SK-N-SH (cell line): ENCODE data around the gene KIF25. TPM values are rescaled to one million over a fixed set of nuclear protein-coding genes. Genes with fewer than 3 reads are reported as not detected.

ENCODE experiments used
- CTCF ChIA-PET: fragments of 300-600, 350-600 bp; formaldehyde crosslinking; extraction: SDS; loops from one replicate; lab custom pipeline; 2021; lab: Yijun Ruan, JAX
- POLR2A ChIA-PET: fragments of 350-600 bp; sonication (Branson Sonifier 250); formaldehyde crosslinking; extraction: SDS; loops from one replicate; lab custom pipeline; 2020; ENCODE audit warnings: antibody characterized with exemption, inconsistent platforms; lab: Yijun Ruan, JAX
- DNase-seq: peaks from one replicate; pipeline ENCODE4 v3.0.0; 2012
- H2AFZ ChIP-seq: fragments of 200-600 bp; sonication (generic); 2 replicates; pipeline ENCODE4 v1.8.1; 2016; ENCODE audit warnings: antibody characterized with exemption, mild to moderate bottlenecking, low read depth
- H3F3A ChIP-seq: fragments of 200-600 bp; sonication (generic); replicated peaks from 2 replicates; pipeline ENCODE3; 2016; ENCODE audit warnings: antibody characterized with exemption, mild to moderate bottlenecking; ENCODE audit not compliant: insufficient read depth
- H3K27ac ChIP-seq, 2 experiments: fragments of 200-500 bp in 1 of 2; fragments of 200-600 bp in 1 of 2; sonication (Bioruptor generic) in 1 of 2; sonication (generic), shearing (Covaris generic) in 1 of 2; 2 replicates each; pipeline versions ENCODE4 v1.5.1 to v1.6.1; 2014 to 2016; ENCODE audit warnings: low read depth in 2 of 2, inconsistent platforms in 1 of 2, low read length in 1 of 2, mild to moderate bottlenecking in 1 of 2, mixed read lengths in 1 of 2
- H3K27me3 ChIP-seq: fragments of 200-600 bp; sonication (generic), shearing (Covaris generic); 2 replicates; pipeline ENCODE4 v1.6.1; 2016; ENCODE audit warnings: mixed run types; ENCODE audit not compliant: insufficient read depth
- H3K36me3 ChIP-seq, 2 experiments: fragments of 200-500 bp in 1 of 2; fragments of 200-600 bp in 1 of 2; sonication (Bioruptor generic) in 1 of 2; sonication (generic) in 1 of 2; replicated peaks in 1 of 2; 2 replicates each; pipeline versions ENCODE3 to v1.5.1; 2014 to 2016; ENCODE audit warnings: low read length in 1 of 2, mild to moderate bottlenecking in 1 of 2; ENCODE audit not compliant: insufficient read depth in 2 of 2, control insufficient read depth in 1 of 2
- H3K4me1 ChIP-seq, 2 experiments: fragments of 200-500 bp in 1 of 2; fragments of 200-600 bp in 1 of 2; sonication (Bioruptor generic) in 1 of 2; sonication (generic), shearing (Covaris generic) in 1 of 2; 2 replicates each; pipeline versions ENCODE4 v1.5.1 to v1.6.1; 2014 to 2016; ENCODE audit warnings: low read depth in 1 of 2, low read length in 1 of 2, mixed run types in 1 of 2; ENCODE audit not compliant: insufficient read depth in 2 of 2, control insufficient read depth in 1 of 2
- H3K4me2 ChIP-seq: fragments of 200-600 bp; sonication (generic), shearing (Covaris generic); 2 replicates; pipeline ENCODE4 v1.6.1; 2017; ENCODE audit warnings: mixed run types
- H3K4me3 ChIP-seq, 2 experiments: fragments of 200-500 bp in 1 of 2; fragments of 200-600 bp in 1 of 2; sonication (Bioruptor generic) in 1 of 2; sonication (generic), shearing (Covaris generic) in 1 of 2; 2 replicates each; pipeline versions ENCODE4 v1.5.1 to v1.8.1; 2014 to 2016; ENCODE audit warnings: low read depth in 2 of 2, inconsistent platforms in 1 of 2, low read length in 1 of 2, mild to moderate bottlenecking in 1 of 2, mixed read lengths in 1 of 2, moderate library complexity in 1 of 2
- H3K79me2 ChIP-seq: fragments of 200-600 bp; sonication (generic); 2 replicates; pipeline ENCODE4 v1.8.1; 2017; ENCODE audit warnings: mild to moderate bottlenecking; ENCODE audit not compliant: insufficient read depth
- H3K9ac ChIP-seq: fragments of 200-600 bp; sonication (generic); 2 replicates; pipeline ENCODE4 v1.6.1; 2017; ENCODE audit warnings: mixed run types
- H3K9me2 ChIP-seq: fragments of 200-600 bp; sonication (generic); 2 replicates; pipeline ENCODE4 v1.6.1; 2017; ENCODE audit warnings: mixed run types
- H3K9me3 ChIP-seq: fragments of 200-600 bp; sonication (generic); 2 replicates; pipeline ENCODE4 v1.6.1; 2017; ENCODE audit warnings: mixed run types, mild to moderate bottlenecking, moderate library complexity
- H4K20me1 ChIP-seq: fragments of 200-600 bp; sonication (generic); 2 replicates; pipeline ENCODE4 v1.6.1; 2017; ENCODE audit warnings: mild to moderate bottlenecking, mixed run types; ENCODE audit not compliant: insufficient read depth
- ELF1 ChIP-seq: IDR thresholded peaks from 2 replicates; pipeline ENCODE4 v1.4.0; 2012
- EP300 ChIP-seq, 2 experiments: IDR thresholded peaks; 2 replicates each; pipeline versions ENCODE4 v1.4.0 to v1.6.1; 2012; ENCODE audit warnings: borderline replicate concordance in 1 of 2, low read depth in 1 of 2, low read length in 1 of 2
- EZH2phosphoT487 ChIP-seq: fragments of 200-600 bp; sonication (generic); IDR thresholded peaks from 2 replicates; pipeline ENCODE4 v1.6.1; 2017; ENCODE audit warnings: low read depth, mixed run types, mild to moderate bottlenecking, antibody characterized with exemption, moderate library complexity, borderline replicate concordance
- FOSL2 ChIP-seq: IDR thresholded peaks from 2 replicates; pipeline ENCODE4 v1.4.0; 2012; ENCODE audit warnings: low read depth, mild to moderate bottlenecking, moderate library complexity, borderline replicate concordance
- FOXJ3 ChIP-seq: sonication (generic); formaldehyde crosslinking; IDR thresholded peaks from 2 replicates; pipeline ENCODE4 v1.5.1; 2020; ENCODE audit warnings: mild to moderate bottlenecking, missing genetic modification reagents
- JUND ChIP-seq: IDR thresholded peaks from 2 replicates; pipeline ENCODE4 v1.4.0; 2012
- MAX ChIP-seq: IDR thresholded peaks from 2 replicates; pipeline ENCODE4 v1.4.0; 2012; ENCODE audit warnings: low read depth
- MEF2A ChIP-seq: IDR thresholded peaks from 2 replicates; pipeline ENCODE4 v1.4.0; 2012; ENCODE audit warnings: low read depth, borderline replicate concordance
- MXI1 ChIP-seq: IDR thresholded peaks from 2 replicates; pipeline ENCODE4 v1.6.1; 2012; ENCODE audit warnings: mild to moderate bottlenecking, low read depth, low read length, improper control_type of control experiment
- NRF1 ChIP-seq: IDR thresholded peaks from 2 replicates; pipeline ENCODE4 v1.6.1; 2012; ENCODE audit warnings: low read depth, mild to moderate bottlenecking, low read length
- PBX3 ChIP-seq: IDR thresholded peaks from 2 replicates; pipeline ENCODE4; 2012
- RAD21 ChIP-seq: IDR thresholded peaks from 2 replicates; pipeline ENCODE4 v1.6.1; 2012; ENCODE audit warnings: mild to moderate bottlenecking, low read length
- RCOR1 ChIP-seq: fragments of 150-350 bp; IDR thresholded peaks from 2 replicates; pipeline ENCODE4 v1.6.1; 2017; ENCODE audit warnings: antibody characterized with exemption, low read length
- RFX5 ChIP-seq: IDR thresholded peaks from 2 replicates; pipeline ENCODE4 v1.6.1; 2012; ENCODE audit warnings: mild to moderate bottlenecking, improper control_type of control experiment, low read length
- SIN3A ChIP-seq: IDR thresholded peaks from 2 replicates; pipeline ENCODE4 v1.6.1; 2012; ENCODE audit warnings: low read depth, mild to moderate bottlenecking, low read length, moderate library complexity, borderline replicate concordance
- TAF1 ChIP-seq: IDR thresholded peaks from 2 replicates; pipeline ENCODE4 v1.6.1; 2012; ENCODE audit warnings: low read depth, mild to moderate bottlenecking, low read length, moderate library complexity, borderline replicate concordance
- TCF12 ChIP-seq: IDR thresholded peaks from 2 replicates; pipeline ENCODE4 v1.4.0; 2012
- TEAD4 ChIP-seq: IDR thresholded peaks from 2 replicates; pipeline ENCODE4 v1.4.0; 2012; ENCODE audit warnings: mild to moderate bottlenecking, borderline replicate concordance; ENCODE audit not compliant: insufficient read depth
- USF1 ChIP-seq: IDR thresholded peaks from 2 replicates; pipeline ENCODE4 v1.4.0; 2012; ENCODE audit warnings: low read depth, borderline replicate concordance
- USF2 ChIP-seq: fragments of 150-350 bp; IDR thresholded peaks from 2 replicates; pipeline ENCODE4 v1.6.1; 2017; ENCODE audit warnings: antibody characterized with exemption, low read length, low read depth, borderline replicate concordance
- YY1 ChIP-seq: IDR thresholded peaks from 2 replicates; pipeline ENCODE4 v1.4.0; 2012; ENCODE audit warnings: low read depth, mild to moderate bottlenecking
- WGBS: methylation state at CpG from one replicate; pipeline ENCODE4 v1.1.6; 2017; ENCODE audit warnings: low lambda C conversion rate; 5-methylcytosine and 5-hydroxymethylcytosine counted together
- polyA plus RNA-seq, 3 experiments: library from polyadenylated mRNA; depleted of rRNA; stranded (reverse); fragments of >200 nt; gene quantifications; 2 replicates each; pipeline ENCODE4 v1.2.3, GENCODE V29; 2012

The KIF25 gene
- polyA plus RNA-seq, 1 of the 3 experiments (the other 2 are of a cell fraction), result not detected

- POLR2A ChIA-PET, result no interaction called here
- no peak overlapping the region for H2AFZ ChIP-seq
- H3K4me1 ChIP-seq, result peaks cover 0 to 14% of the 10 kb centered on the region in 2 experiments; a peak in 1 of 4 replicates
- H3K27ac ChIP-seq, result no peak overlapping the region
- no peaks in the 10 kb centered on the region for H3F3A ChIP-seq
- no peak overlapping the region for H3K9ac ChIP-seq
- H3K4me2 ChIP-seq, result no peak overlapping the region
- no peaks in the 10 kb centered on the region for H4K20me1 ChIP-seq
- H3K9me2 ChIP-seq, result no peaks in the 10 kb centered on the region
- H3K79me2 ChIP-seq, result no peaks in the 10 kb centered on the region
- TF ChIP-seq TAF1, result no peak
- TF ChIP-seq, all 33 proteins: peak for 0
- no peak overlapping the region for H3K4me3 ChIP-seq
- H3K9me3 ChIP-seq, result no peaks in the 10 kb centered on the region
- no peaks in the 10 kb centered on the region for H3K36me3 ChIP-seq
- no peak for DNase-seq
- CTCF ChIA-PET, result interaction anchor here (1.0 to 1.4 kb wide), 2 partner anchors 10 to 90 kb away, joined by 3 to 5 read pairs; no protein-coding TSS in a partner anchor
- WGBS, result 56% methylated on average over 14 of the region's 14 CpGs
- H3K27me3 ChIP-seq, result no peaks in the 10 kb centered on the region
These were observed 60.4 kb downstream of the KIF25 start for GRCh38 chr6:168057836-168058235.

- Histone ChIP-seq H4K20me1 (no peaks in the 10 kb centered on the region), H3K4me1 (peaks cover 0 to 14% of the 10 kb centered on the region in 2 experiments; a peak in 1 of 4 replicates), H3K9me2 (no peaks in the 10 kb centered on the region), H3K4me3 (no peak overlapping the region), H3F3A (no peaks in the 10 kb centered on the region), H3K27ac (no peak overlapping the region), H3K9me3 (no peaks in the 10 kb centered on the region), H3K27me3 (no peaks in the 10 kb centered on the region), H2AFZ (no peak overlapping the region), H3K36me3 (no peaks in the 10 kb centered on the region), H3K79me2 (no peaks in the 10 kb centered on the region), H3K4me2 (no peak overlapping the region), H3K9ac (no peak overlapping the region)
- CTCF ChIA-PET, result interaction anchor here (1.2 to 2.4 kb wide), 5 partner anchors 11 to 99 kb away, joined by 5 to 32 read pairs (median 7); no protein-coding TSS in a partner anchor
- DNase-seq, result no peak
- WGBS, result 63% methylated on average over 9 of the region's 30 CpGs
- POLR2A ChIA-PET, result no interaction called here
- TF ChIP-seq USF1 (no peak), TEAD4 (no peak), MXI1 (no peak), RAD21 (no peak), PBX3 (no peak), YY1 (no peak), EP300 (IDR thresholded peaks at IDR 0.05; ENCODE audit: borderline replicate concordance in 1 of 2, low read depth in 1 of 2, low read length in 1 of 2) (no peak), TCF12 (no peak), JUND (no peak), NRF1 (no peak), EZH2phosphoT487 (no peak), FOXJ3 (CRISPR knock-in tag) (no peak), RFX5 (no peak), ELF1 (no peak), FOSL2 (no peak), SIN3A (no peak), USF2 (no peak), MAX (no peak), RCOR1 (no peak), MEF2A (no peak)
These were observed 61.5 kb downstream of the KIF25 start for GRCh38 chr6:168058691-168059551.
